Pulmonary artery endothelial cell (primary cell): ENCODE data around the gene DDX51. TPM values are rescaled to one million over a fixed set of nuclear protein-coding genes. Genes with fewer than 3 reads are reported as not detected.

ENCODE experiments used
- DNase-seq: peaks from one replicate; pipeline ENCODE4 v3.0.0-alpha.2; 2011; ENCODE audit warnings: low read depth, low spot score
- total RNA-seq: library from RNA; depleted of rRNA; stranded (reverse); fragments of >200 nt; gene quantifications from 2 replicates; pipeline ENCODE4 v1.2.3, GENCODE V29; 2014

The DDX51 gene
- total RNA-seq, 1 donor from 2014 or later: 10.0 TPM

- no peak for DNase-seq
Observed at GRCh38 chr12:132089407-132089910, 54.7 kb downstream of the DDX51 start.

Other genes starting within 250 kb of the DDX51 start
- 3.6 and 5.2 TPM in 2 replicates for gene ULK1, start 249.7 kb downstream of the DDX51 start, total RNA-seq
- 16.6 and 27.1 TPM in 2 replicates for gene PUS1, start 215.0 kb downstream of the DDX51 start, total RNA-seq
- gene EP400, start 194.4 kb downstream of the DDX51 start, total RNA-seq: 8.8 and 9.4 TPM in 2 replicates
- gene NOC4L, start 138 bp upstream of the DDX51 start, total RNA-seq: 15.2 and 22.4 TPM in 2 replicates
- gene GALNT9, start 185.3 kb upstream of the DDX51 start, total RNA-seq: 0.11 and 0.33 TPM in 2 replicates